NCI-H146 treated with DMSO at 0.1 percent for 48 hours (cell line): ENCODE data around the gene GNB2.

Source experiments
- DNase-seq: peaks from one replicate; lab custom pipeline; 2025; ENCODE audit not compliant: unreplicated experiment; lab: John Stamatoyannopoulos, UW

Gene GNB2

DNA sequence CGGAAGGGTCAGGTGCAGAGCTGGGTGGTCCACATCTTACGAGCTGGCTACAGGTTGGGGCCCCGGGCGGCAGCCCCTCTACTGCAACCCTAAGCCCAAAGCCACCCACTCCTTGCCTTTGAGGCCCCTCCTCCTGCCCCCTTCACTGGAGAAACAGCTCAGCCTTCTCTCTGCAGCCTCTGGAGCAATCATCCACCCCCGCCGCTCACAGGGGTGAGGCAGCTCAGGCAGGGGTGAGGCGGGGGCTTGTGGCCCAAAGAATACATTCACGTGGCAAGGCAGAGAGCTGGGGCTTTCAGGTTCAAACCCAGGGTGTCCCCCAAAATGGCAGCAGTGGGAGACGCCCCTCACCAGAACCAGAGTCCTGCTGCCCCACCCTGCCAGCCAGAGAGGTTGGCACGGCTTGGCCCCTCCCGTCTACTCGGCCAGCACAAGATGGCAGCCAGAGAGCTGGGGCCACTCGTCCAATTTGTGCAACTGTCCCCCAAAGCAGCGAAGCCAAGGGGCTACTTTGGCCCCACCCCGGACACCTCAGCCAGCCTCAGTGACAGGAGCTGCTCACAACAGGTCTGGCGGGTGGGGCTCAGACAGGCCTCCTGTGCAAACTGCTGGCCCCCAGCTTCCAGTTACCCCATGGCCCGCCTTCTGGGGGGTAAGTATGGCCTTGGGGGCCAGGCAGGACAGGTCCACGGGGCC, 7.2 kb downstream of the GNB2 start:
- no peak for DNase-seq

DNA sequence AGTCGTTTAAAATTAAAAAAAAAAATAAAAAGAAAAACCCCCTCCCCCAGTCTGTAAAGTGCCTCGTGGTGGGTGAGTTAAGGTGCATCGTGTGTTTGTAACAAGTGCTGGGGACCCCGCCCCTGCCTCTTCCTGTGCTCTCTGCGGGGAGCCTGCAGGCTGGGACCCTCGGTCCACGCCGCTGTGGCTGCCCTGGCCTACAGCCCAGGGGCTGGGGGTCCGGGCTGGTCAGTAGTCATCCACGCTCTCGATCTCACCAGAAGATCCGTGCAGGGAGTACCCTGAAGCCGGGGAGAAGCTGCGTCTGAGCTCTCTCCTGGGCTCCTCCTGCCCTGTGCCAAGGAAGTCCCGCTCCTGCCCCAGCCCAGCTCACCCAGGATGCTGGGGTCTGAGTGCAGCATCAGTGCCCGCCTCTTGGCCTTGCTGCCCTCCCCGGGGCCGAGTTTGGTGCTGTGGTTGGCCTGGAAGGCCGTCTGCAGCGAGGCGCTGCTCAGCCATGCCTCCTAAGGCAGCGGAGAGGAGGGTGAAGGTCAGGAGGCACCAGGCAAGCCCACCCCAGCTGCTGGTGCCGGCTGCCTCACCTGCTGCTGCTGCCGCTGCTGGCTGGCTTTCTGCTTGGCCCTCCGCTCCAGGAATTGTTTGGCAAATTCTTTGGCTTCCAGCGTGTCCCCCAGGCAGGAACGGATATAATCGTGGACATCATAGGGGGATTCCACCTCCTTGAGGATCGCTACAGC, 8.1 kb downstream of the GNB2 start:
- no peak for DNase-seq

DNA sequence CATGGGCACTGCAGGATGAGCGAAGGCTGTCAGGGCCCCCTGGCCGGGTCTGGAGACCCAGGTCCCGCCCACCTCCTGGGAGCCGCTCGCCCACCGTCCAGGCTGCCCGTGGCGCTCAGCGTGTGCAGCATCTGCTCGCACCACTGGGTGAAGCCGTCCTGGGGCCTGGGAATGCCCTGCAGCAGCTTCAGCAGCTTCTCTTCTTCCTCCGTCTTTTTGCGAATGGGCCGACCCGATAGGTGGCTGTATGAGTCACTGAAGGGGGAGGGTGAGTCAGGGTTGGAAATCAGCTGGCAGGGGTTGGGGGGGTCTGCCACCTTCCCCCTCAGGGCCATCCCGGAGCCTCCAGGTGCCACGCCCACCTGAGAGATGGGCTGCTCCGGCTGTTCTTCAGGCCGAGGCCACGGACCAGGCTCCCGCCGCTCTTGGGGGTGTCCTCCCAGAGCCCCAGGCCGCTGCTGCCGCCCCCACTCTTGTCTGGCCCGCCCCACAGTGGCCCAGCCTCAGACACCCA, 8.7 kb downstream of the GNB2 start:
- no peak for DNase-seq

DNA sequence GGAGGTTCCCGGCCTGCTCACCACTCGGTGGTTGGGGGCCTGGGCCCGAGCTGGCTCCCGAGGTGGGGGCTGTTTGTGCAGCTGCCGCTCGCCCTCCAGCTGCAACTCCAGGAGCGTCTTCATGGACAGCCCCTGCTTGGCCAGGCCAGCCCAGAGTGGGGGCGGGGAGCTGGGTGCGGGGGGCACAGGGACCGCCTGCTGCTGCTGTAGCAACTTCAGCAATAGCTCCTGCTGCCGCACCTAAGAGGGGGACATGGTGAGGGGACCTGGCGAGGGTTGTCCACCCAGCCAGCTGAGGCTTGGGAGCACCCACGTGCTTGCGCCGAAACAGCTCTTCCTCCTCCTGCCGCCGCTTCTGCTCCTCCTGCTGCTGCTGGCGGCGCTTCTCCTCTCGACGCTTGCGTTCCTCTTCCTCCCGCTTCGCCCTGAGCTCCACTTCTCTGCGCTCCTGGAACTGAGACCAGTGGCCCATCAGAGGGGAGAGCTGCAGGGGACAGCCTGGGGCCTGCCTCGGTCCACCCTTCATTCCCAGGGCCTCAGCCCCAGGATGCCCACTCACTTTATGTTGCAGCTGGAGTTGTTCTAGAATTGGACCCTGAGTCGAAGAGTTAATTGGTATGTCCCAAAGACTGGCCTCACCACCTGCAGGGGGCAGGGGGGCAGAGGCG, 9.6 kb downstream of the GNB2 start:
- DNase-seq = no peak

DNA sequence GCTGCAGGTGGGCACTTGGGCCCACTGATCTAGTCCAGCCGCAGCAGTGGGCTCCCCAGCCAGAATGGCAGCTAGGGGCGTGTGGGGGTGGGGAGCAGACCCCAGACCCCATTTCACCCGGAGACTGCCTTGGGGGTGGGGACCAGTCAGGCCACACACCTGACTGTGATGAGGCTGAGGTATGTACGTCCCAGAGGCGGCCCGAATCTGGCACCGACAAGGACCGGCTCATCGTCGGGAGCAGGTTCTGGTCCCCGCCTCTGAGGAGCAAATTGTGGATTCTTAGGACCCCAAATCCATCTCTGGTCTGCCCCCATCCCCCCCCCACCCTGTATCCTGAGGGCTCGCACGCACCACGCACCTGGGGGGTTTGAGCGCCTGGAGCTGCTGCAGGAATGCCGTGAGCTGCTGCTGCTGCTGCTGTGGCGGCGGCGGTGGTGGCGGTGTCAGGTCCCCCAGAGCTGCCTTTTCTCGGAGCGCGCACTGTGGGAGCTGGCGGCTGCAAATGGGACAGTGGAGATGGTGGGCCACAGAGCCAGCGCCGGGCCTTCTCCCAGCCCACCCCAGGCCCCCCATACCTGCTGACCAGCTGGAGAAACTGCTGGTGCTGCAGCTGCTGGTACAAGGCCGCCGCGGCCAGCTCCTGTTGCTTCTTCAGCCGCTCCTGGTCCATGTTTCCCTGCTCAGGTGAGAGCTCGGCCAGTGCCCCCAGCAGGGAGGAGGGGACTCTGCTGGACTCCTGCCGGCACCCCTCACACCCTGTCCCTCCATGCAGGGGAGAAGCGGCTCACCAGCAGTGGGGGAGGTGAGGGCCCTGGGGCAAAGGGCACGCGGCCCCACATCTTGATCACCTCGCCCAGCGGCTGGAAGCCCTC, 10.4 kb downstream of the GNB2 start:
- no peak for DNase-seq

DNA sequence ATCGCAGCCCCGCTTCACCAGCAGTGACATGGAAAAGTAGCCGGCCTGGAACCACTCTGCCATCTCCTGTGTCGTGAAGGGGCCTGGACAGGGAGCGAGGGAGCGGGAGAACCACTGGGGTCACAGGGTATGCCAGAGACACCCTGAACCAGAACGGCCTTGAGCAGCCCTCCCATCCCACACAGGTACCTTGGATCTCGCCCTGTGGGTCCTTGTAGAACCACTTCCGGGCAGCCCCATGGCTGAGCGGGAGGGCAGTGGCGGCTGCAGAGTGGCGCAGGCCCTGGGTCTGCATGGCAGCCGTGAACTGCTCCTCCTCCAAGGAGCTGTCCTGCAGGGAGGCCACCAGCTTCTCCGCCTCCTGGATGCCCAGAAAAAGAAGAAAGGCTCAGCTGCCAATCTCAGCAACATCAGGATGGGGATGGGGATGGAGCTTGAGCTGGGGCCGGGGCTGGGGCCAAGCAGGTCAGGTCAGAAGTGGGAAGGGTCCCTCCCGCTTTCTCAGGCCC, 11.0 kb downstream of the GNB2 start:
- DNase-seq = no peak

DNA sequence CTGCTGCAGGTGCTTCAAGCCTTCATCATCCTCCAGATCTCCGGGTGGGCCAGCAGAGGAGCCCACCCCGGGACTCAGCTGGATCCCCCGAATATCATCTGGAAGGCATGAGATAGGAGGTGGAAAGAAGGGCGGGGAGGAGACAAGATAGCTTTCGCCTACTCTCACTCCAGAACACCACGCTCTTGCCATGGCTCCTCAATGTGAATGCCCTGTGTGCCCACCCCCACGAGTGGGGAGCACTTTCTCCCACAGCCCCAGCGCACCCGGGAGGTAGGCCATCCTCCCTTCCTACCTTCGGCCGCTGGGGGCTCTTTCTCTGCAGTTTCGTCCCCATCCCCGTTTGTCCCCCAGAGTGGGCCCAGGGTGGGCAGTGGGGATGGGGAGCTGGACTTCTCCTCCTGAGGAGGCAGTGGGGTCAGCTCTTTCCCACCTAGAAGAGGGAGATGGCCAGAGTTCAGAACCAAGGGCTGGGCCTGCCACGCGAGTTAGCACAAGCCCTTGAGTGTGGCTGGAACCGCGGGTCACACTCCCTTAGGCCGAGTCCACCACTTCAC, 11.6 kb downstream of the GNB2 start:
- DNase-seq = no peak

DNA sequence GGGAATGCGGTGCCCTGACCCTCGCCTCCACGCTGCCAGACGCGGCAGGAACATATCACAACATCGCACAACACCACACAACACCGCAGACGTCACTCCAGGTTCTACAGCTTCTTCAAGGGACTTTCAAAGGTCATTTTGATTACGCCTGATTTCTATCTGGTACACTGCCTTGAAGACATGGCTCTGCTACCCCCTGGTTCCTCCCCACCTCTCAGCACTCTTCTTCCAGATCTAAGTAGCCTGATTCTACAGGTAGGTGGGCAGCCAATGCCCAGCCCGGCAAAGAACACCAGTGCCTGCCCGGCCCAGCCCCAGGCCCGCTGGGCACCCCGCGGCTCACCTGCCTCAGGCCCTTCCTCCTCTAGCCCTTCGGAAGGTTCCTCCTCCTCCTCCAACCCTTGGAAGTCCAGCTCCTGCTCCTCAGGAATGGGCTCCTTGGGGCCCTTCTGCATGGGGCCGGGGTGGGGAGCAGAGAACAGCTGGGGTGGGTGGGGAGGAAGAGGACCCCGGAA, 12.1 kb downstream of the GNB2 start:
- no peak for DNase-seq

DNA sequence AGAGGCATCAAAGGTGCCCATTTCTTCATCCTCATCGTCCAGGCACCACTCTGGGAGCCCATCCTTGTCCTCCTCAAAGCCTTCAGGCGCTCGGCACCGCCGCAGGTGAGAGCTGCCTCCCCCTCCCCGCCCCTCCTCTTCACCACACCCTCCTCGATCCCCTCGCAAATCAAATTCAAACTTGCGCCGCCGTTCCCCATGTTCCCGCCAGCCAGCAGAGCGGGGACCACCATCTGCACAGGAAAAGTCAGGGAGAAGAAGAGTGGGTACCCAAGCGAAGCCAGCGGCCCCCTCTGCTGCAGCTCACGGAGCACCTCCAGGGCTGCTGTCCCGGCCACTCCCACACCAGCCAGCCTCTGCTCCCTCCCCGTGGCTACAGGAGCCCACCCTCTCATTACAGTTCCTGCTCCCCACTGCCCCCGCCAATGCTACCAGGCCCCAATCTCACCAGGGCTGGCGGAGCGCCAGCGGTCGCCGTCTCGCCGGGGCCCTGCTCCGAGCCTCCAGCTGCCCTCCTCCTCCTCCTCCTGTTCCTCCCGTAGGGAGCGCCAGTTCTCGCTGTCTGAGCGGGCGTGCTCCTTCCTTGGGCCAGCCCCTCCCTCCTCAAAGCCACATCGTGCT, 12.8 kb downstream of the GNB2 start:
- DNase-seq = no peak

DNA sequence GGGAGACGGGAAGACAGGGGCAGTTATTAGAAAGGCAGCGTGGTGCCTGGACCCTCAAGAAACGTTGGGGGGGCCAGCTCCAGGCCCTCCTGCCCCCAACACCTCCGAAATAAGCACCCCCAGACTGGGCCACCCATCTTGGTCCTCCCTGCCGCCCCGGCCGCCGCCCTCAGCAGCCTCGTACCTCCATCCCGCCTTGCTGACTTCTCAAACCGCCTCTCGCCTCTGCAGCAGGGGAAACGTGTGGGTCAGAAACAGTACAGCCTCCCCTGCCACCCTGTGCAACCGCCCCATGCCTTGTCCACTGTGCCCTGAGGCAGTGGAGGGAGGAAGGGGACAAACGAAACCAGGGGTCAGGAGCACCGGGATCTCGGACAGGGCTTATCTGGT, 13.3 kb downstream of the GNB2 start:
- no peak for DNase-seq

DNA sequence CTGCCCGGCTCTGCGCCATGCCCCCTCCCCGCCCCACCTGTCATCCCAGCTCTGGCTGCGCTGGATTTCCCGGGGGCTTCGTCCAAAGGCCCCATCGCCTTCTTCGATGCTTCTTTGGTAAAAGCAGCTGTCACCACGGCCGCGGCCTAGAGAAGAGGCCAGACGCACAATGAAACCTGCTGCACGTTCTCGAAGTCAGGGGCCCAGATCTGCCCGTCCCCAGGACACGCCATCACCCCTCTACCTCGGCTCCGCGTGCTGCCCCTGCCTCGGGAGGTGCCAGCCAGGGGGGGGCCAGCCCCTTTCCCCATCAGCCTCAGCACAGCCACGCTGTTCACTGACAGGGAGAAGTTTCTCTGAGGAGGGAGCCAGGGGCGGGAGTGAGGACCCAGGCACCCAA, 13.7 kb downstream of the GNB2 start:
- no peak for DNase-seq

DNA sequence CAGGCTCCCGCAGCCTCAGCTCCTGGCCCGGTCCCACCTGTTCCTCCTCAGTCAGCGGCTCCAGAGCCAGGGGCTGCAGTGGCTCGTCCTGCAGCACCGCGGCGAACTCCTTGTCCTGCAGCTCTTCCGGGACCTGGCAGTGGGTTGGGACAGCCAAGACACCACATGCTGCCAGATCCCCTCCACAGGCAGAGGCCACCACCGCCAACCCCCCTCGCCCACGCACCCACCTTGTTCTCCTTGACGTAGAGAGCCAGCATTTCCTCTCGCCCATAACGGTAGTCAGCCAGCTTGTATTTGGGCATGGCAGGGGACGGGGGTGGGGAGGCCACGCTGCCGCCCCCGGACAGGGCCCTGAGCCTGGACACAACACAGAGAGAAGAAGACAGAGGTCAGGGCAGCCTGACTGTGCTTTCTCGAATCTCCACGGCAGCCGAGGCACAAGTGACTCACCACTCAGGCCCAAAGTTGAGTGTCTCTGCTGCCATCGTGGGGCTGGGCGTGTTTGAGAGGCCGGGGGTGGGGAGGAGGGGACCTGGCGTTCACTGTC, 14.3 kb downstream of the GNB2 start:
- no peak for DNase-seq

DNA sequence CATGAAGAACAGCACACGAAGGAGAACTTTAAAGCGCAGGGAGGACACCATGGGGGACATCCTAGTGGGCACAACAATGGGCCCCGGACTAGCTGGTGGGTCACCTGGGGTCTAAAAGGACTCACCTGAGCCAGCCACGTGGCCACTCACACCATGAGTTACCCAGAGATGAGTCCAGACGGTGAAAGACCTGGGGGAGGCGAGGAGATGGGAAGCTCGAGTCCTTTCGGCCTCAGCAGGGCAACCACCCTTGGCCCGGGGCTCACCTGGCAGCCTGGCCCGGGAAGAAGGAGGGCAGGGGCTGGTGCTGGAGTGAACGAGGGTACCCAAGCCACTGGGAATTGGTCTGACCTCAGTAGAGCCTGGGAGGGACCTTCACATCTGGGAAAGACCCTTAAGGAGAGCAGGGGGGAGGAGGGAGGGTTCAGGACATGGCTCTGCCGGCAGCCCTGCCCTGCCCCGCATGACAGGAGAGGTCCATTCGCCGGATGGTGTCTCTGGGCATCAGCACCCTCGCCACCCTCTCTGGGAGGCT, 14.9 kb downstream of the GNB2 start:
- no peak for DNase-seq

DNA sequence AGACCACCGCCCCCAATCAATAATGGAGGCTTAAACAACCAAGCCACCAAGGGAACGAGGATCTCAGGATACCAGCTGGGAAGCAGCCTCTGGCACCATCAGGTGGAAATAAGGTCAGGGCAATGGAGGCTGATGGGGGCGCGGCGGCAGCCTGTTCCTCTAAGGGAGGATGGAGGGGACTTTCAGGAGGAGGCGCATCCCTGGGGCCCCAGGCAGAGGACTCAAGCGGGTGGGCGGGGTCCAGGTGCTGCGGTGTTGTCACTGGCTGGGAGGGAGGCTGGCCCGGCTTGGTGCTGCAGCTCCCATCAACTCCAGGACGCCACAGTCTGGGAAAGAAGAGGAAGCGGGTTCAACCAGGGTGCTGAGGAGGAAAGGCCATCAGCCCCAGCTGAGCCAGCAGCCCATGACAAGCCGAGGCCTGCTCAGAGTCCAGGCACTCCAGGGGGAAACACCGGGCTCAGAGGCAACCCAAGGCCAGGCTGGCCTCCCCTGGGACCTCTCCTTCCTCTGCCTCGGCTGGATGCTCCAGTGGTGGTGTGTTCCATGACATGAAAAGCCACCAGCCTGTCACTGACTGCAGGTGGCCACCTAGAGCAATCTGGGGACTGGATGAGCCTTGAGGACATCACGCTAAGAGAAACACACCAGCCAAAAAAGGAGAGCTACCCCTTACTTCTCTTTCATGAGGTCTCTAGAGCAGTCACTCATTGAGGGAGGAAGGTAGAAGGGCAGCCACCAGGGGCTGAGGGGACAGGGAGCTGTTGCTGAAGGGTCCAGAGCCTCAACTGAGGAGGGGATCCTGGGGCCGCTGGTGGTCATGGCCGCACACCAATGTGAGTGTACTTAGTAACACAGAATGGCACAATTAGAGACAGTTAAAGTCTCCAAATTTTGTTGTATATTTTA, 15.9 kb downstream of the GNB2 start:
- no peak for DNase-seq

DNA sequence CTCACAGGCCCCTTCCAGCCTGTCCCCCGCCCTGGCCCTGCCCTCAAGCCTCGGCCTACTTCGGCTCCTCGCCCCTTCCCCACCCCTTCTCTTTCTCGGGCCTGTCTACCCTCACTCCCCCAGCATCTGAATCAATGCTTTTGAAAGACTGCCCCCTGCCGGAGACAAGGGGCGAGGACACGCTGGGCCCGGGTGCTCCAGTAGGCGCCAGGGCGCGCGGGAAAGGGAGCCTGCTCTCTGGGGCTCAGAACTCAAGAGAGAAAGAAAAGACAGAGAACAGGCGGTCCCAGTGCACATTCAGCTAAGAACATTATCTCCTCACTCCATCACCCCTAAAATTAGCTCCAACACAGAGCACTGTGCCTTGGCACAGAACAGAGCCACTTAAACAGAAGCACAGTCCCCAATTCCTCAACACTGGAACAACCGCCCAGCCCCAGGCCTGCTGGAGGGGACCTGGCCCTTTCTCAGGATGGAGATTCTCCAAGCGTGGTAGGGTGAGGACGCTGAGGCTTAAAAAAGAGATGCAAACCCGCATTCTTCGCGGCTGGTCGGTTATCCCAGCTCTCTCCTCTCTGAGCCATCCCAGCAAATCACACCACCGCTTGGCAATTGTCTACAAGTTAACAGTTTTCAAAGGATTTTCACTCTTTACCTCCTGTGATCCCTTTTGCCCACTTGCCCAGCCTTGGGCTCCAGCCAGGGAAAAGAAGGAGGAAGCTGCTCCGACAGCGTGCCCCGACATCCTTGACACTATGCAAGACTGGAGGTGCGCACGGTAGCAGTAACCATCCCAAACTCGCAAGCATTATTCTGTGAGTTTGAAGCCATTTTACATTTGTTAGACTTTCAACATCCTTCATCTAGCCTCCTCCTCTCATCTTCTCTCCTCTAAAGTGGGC, 18.4 kb downstream of the GNB2 start:
- DNase-seq = no peak

DNA sequence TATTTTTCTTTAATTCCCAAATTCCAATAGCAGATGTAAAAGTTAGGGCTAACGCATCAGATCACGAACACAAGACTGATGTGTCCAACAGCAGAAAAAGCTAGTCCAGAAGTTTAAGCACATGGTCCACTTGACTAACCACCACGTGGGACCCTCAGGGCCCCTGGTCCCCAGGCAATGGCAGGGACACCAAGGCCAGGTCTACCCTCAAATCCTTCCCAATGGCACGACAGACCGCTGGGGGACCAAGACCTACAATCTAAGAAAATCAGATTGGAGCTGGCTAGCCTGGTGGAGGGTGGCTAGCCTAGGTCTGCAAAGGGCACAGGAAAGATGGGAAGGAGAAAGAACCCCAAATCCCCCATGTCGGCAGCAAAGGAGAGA, 19.0 kb downstream of the GNB2 start:
- no peak for DNase-seq

DNA sequence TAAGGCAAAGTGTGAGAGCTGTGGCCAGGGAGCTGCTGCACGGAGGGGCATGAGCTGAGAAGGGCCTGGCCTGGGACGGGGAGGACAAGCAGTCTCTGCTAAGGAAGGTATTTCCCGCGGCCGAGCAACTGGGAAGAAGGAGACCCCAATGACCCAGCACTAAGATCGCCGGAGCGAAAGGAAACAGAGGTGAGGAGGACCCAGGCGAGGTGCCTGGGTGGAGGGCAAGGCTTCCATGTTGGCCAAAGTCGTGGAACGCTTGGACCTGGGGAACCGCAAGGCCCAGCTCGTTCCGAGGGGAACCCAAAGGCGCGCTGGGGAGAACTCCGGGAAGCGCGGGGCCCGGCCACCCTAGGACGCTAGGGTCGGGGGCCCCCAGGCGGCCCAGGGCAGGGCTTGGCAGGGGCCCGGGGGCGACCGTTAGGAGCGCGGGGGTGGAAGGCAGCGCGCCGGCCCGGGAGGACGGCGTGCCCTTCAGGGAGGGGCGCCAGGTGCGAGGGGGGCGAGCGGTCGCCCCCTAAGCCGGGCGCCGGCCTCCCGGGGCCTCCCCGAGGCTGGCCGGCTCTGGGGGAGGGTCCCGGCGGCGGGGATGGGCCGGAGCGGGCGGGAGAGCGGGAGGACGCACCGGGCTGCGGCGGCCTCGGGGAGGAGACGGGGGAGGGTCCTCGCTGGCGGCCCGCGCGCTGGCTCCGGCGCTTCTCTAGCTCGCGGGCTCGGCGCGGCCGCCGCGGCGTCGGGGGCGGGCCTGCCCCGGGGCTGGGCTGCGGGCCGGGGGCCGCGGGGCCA, 20.0 kb downstream of the GNB2 start:
- no peak for DNase-seq
